Gastrocnemius medialis (tissue), 4 donors: ENCODE results near the gene MYOM1.

Experiments
- POLR2A ChIP-seq, 2 donors: fragments of 450-650 bp; IDR thresholded peaks; one replicate each; pipeline ENCODE4 v1.6.1; 2017; ENCODE audit warnings: antibody characterized with exemption in 2 of 2, mild to moderate bottlenecking in 2 of 2, moderate library complexity in 2 of 2
- TF ChIP-seq, protein P1 (sequence below), 5 experiments: fragments of 450-650 bp in 3 of 5; fragments of 200-600 bp in 2 of 5; sonication (generic) in 2 of 5; IDR thresholded peaks in 4 of 5; conservative IDR thresholded peaks in 1 of 5; 1 replicate in 4 of 5; 2 replicates in 1 of 5; pipeline ENCODE4 v1.5.1; 2016 to 2019; ENCODE audit warnings: antibody characterized with exemption in 5 of 5, mild to moderate bottlenecking in 3 of 5, moderate library complexity in 3 of 5

DNA sequence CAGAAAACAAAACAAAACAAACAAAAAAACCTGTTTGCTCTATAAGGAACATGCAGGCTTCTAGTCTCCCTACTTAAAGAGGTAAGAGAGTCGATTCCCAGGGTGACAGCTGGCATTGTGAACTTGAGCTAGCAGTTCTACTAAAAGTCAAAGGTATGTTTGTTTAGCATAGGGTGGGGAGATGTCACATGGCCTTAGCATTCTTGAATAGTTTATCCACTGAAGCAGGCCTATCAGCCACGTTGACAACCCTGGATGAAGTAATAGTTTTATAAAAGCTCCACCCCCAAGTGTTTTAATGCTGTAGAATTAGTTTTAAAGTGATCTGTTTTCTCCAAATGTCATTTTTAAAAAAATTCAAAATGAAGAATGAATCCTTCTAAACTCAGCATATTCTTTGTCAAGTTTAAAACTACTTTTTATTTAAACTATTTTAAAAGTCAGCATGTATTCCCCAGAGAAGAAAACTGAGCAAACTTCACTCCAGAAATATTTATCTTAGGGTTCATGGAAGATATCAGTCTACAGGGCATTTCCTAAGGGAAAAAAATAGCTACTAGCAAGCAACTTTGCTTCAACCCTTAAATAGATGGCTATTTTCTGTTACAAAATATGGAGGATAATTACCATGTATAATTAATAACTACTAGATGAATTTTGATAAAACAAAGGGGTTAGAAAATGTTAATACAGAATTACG, 1.7 kb downstream of the MYOM1 start:
- TF ChIP-seq, protein P1, sequence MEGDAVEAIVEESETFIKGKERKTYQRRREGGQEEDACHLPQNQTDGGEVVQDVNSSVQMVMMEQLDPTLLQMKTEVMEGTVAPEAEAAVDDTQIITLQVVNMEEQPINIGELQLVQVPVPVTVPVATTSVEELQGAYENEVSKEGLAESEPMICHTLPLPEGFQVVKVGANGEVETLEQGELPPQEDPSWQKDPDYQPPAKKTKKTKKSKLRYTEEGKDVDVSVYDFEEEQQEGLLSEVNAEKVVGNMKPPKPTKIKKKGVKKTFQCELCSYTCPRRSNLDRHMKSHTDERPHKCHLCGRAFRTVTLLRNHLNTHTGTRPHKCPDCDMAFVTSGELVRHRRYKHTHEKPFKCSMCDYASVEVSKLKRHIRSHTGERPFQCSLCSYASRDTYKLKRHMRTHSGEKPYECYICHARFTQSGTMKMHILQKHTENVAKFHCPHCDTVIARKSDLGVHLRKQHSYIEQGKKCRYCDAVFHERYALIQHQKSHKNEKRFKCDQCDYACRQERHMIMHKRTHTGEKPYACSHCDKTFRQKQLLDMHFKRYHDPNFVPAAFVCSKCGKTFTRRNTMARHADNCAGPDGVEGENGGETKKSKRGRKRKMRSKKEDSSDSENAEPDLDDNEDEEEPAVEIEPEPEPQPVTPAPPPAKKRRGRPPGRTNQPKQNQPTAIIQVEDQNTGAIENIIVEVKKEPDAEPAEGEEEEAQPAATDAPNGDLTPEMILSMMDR (IDR thresholded peaks at IDR 0.05 in 4 of 5, conservative IDR thresholded peaks at IDR 0.05 in 1 of 5) = no peak
- TF ChIP-seq POLR2A (IDR thresholded peaks at IDR 0.05) = peak in 1 of 2 donors; percentile 23
